ENCODE results near the gene RAB6B. TPM values are rescaled to one million over a fixed set of nuclear protein-coding genes. Genes with fewer than 3 reads are reported as not detected.

RAB6B gene
- total and polyA plus RNA-seq, 2 experiments from 2014 or later: 1.2 to 3.9 TPM

DNA sequence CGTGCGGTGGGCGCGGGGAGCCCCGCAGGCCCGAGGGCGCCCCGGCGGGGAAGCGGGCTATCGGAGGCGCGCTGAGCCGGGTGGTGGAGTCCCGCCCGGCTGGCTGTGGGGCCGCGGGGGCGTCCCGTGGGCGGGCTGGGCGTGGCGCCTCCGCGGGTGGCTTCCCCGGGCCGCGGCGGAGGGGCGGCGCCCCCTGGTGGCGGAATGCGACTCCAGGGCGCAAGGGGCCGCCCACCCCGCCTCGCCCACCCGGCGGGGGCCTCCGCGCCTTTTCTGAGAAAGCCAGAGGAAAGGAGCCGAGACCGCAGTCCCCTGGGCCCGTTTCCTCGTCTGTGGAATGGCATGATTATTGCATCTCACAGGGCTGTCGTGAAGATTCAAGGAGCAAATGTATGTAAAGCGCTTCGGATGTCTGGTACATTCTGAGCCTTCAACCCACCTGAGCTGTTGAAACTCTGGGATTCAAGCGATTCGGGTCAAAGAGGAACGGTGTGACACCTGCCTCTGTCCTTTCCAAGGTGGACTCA lies 31.9 kb upstream of the RAB6B start:
- H3K36me3 ChIP-seq (ENCODE audit: insufficient read depth): no peaks in the 10 kb centered on the region
- no peaks in the 10 kb centered on the region; the same call in 1 of the 2 replicates for H3K4me1 ChIP-seq (ENCODE audit: insufficient read depth)
- Mint-ChIP-seq H3K9me3 (no peaks in the 10 kb centered on the region), H3K4me3 (peak overlapping the region; percentile 71), H3K27ac (no peak overlapping the region), H3K4me1 (peaks cover 12% of the 10 kb centered on the region), H3K36me3 (ENCODE audit: low read depth) (no peaks in the 10 kb centered on the region), H3K27me3 (ENCODE audit: insufficient read depth, low read depth, poor library complexity) (peaks cover 12% of the 10 kb centered on the region)
- no peak overlapping the region for H3K27ac ChIP-seq (ENCODE audit: low read depth)
- TF ChIP-seq, protein P1, sequence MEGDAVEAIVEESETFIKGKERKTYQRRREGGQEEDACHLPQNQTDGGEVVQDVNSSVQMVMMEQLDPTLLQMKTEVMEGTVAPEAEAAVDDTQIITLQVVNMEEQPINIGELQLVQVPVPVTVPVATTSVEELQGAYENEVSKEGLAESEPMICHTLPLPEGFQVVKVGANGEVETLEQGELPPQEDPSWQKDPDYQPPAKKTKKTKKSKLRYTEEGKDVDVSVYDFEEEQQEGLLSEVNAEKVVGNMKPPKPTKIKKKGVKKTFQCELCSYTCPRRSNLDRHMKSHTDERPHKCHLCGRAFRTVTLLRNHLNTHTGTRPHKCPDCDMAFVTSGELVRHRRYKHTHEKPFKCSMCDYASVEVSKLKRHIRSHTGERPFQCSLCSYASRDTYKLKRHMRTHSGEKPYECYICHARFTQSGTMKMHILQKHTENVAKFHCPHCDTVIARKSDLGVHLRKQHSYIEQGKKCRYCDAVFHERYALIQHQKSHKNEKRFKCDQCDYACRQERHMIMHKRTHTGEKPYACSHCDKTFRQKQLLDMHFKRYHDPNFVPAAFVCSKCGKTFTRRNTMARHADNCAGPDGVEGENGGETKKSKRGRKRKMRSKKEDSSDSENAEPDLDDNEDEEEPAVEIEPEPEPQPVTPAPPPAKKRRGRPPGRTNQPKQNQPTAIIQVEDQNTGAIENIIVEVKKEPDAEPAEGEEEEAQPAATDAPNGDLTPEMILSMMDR (conservative IDR thresholded peaks at IDR 0.05; ENCODE audit: low read depth in 2 of 2): peak; percentile 44 to 70
- TF ChIP-seq STAT1 (IDR thresholded peaks at IDR 0.05; ENCODE audit: unreplicated experiment) (no peak), EZH2 (IDR thresholded peaks at IDR 0.05; ENCODE audit: low read depth, unreplicated experiment) (no peak), NANOG (IDR thresholded peaks at IDR 0.05; ENCODE audit: borderline replicate concordance) (no peak)
- no peaks in the 10 kb centered on the region for H3K9me2 ChIP-seq (ENCODE audit: insufficient read depth)
- peaks cover 19% of the 10 kb centered on the region for H3K27me3 ChIP-seq (ENCODE audit: insufficient read depth)
- H3K79me2 ChIP-seq (replicated peaks; ENCODE audit: insufficient read depth): no peaks in the 10 kb centered on the region
- H4K20me1 ChIP-seq (replicated peaks; ENCODE audit: insufficient read depth): no peaks in the 10 kb centered on the region
- peaks cover 6% of the 10 kb centered on the region; the same call in 1 of the 2 replicates for H3F3A ChIP-seq (replicated peaks; ENCODE audit: low read depth)
- DNase-seq (ENCODE audit: low spot score): peak; percentile 66
- H2AFZ ChIP-seq: peak overlapping the region; percentile 96
- peak; percentile 63 for ATAC-seq
- peak overlapping the region; percentile 79 for H3K4me2 ChIP-seq
- peak overlapping the region; percentile 75 for H3K4me3 ChIP-seq

DNA sequence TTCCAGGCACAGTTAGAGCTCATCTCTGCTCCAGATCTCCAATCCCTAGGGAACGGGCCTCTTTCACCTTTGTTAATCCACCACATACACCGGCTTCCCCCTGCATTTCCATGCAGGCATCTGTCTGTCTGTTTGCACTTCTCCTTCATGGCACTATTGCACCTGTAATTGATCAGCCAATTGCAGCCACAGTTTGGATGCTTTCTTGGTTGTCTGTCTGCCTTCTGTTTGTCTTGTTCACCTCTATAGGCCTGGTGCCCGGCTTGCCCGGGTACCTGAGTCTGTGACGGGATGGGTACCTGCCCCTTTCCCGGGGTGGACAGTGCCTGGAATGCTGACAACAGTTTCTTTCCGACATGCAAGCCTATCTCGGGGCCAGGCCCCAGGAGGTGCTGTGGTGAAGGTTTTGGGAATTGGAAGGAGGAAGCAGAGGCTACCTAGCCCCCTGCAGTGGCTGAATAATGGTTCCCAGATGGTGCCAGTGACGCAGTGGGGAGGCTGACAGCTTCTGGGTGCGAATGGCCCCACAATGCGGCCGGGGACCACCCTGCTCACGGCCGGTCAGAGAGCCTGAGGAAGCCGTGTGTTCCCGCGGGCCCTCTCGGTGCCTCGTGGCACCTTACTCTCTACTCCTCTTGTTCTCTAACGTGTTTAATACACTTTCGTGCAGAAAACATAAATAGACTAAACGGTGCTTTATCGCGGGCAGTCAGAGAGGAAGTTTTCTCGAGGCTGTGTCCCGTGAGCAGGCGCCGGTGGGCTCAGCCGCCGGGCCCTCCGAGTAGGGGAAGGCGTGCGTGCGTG lies 31.3 kb upstream of the RAB6B start:
- H3K36me3 Mint-ChIP-seq (ENCODE audit: low read depth): no peaks in the 10 kb centered on the region
- ATAC-seq (peak; percentile 71), DNase-seq (ENCODE audit: low spot score) (peak; percentile 75)
- no peaks in the 10 kb centered on the region for H3K79me2 ChIP-seq (replicated peaks; ENCODE audit: insufficient read depth)
- H3K4me2 ChIP-seq: peak overlapping the region; percentile 79
- H3K27ac ChIP-seq (ENCODE audit: low read depth): no peak overlapping the region
- no peaks in the 10 kb centered on the region for H3K9me3 Mint-ChIP-seq
- H3K27me3 Mint-ChIP-seq (ENCODE audit: insufficient read depth, low read depth, poor library complexity): peaks cover 12% of the 10 kb centered on the region
- no peaks in the 10 kb centered on the region; the same call in 1 of the 2 replicates for H3K4me1 ChIP-seq (ENCODE audit: insufficient read depth)
- peak overlapping the region; percentile 71 for H3K4me3 Mint-ChIP-seq
- H3K9me2 ChIP-seq (ENCODE audit: insufficient read depth): no peaks in the 10 kb centered on the region
- H3K4me3 ChIP-seq: peak overlapping the region; percentile 75
- H3K36me3 ChIP-seq (ENCODE audit: insufficient read depth): no peaks in the 10 kb centered on the region
- H3K27me3 ChIP-seq (ENCODE audit: insufficient read depth): peaks cover 19% of the 10 kb centered on the region
- H2AFZ ChIP-seq: peak overlapping the region; percentile 96
- H3K4me1 Mint-ChIP-seq: peaks cover 12% of the 10 kb centered on the region
- TF ChIP-seq POLR2AphosphoS5 (IDR thresholded peaks at IDR 0.05; ENCODE audit: low read depth) (no peak), EZH2 (IDR thresholded peaks at IDR 0.05; ENCODE audit: low read depth, unreplicated experiment) (no peak), ZNF331 (CRISPR knock-in tag; IDR thresholded peaks at IDR 0.05; ENCODE audit: low read depth) (no peak), ZNF114 (CRISPR knock-in tag; IDR thresholded peaks at IDR 0.05) (no peak)
- TF ChIP-seq, protein P2, sequence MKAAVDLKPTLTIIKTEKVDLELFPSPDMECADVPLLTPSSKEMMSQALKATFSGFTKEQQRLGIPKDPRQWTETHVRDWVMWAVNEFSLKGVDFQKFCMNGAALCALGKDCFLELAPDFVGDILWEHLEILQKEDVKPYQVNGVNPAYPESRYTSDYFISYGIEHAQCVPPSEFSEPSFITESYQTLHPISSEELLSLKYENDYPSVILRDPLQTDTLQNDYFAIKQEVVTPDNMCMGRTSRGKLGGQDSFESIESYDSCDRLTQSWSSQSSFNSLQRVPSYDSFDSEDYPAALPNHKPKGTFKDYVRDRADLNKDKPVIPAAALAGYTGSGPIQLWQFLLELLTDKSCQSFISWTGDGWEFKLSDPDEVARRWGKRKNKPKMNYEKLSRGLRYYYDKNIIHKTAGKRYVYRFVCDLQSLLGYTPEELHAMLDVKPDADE (IDR thresholded peaks at IDR 0.05): no peak
- TF ChIP-seq, protein P1 (conservative IDR thresholded peaks at IDR 0.05; ENCODE audit: low read depth in 2 of 2): peak; percentile 23 to 55
- TF ChIP-seq, protein P3, sequence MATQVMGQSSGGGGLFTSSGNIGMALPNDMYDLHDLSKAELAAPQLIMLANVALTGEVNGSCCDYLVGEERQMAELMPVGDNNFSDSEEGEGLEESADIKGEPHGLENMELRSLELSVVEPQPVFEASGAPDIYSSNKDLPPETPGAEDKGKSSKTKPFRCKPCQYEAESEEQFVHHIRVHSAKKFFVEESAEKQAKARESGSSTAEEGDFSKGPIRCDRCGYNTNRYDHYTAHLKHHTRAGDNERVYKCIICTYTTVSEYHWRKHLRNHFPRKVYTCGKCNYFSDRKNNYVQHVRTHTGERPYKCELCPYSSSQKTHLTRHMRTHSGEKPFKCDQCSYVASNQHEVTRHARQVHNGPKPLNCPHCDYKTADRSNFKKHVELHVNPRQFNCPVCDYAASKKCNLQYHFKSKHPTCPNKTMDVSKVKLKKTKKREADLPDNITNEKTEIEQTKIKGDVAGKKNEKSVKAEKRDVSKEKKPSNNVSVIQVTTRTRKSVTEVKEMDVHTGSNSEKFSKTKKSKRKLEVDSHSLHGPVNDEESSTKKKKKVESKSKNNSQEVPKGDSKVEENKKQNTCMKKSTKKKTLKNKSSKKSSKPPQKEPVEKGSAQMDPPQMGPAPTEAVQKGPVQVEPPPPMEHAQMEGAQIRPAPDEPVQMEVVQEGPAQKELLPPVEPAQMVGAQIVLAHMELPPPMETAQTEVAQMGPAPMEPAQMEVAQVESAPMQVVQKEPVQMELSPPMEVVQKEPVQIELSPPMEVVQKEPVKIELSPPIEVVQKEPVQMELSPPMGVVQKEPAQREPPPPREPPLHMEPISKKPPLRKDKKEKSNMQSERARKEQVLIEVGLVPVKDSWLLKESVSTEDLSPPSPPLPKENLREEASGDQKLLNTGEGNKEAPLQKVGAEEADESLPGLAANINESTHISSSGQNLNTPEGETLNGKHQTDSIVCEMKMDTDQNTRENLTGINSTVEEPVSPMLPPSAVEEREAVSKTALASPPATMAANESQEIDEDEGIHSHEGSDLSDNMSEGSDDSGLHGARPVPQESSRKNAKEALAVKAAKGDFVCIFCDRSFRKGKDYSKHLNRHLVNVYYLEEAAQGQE (IDR thresholded peaks at IDR 0.05; ENCODE audit: unreplicated experiment): no peak
- no peak overlapping the region for H3K27ac Mint-ChIP-seq
- H4K20me1 ChIP-seq (replicated peaks; ENCODE audit: insufficient read depth): no peaks in the 10 kb centered on the region
- peaks cover 6% of the 10 kb centered on the region; the same call in 1 of the 2 replicates for H3F3A ChIP-seq (replicated peaks; ENCODE audit: low read depth)
